T-helper 1 cell (primary cell): Measurements from ENCODE around the gene DOCK1.

Experiments used
- DNase-seq, 5 donors: peaks; one replicate each; pipeline ENCODE4 v3.0.0-alpha.2; 2012 to 2020

Gene DOCK1

DNA sequence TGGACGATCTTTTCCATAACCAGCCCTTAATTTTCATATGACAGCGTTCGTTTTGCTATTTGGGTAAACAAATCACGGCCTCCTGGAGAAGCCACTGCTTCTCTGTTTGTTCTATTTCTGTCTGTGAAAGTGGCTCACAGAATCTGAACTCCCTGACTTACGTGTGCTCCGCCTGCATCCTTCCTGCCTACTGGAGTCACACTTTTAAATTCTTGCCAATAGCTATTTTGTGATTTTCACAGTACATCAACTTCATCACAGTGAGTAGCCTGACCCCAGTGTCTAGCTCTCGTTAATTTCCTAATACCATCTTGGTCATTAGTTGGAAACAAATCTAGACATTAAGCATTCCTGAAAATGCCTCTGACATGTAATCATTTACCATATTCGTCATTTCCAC is 594.9 kb downstream of the DOCK1 start:
- no peak for DNase-seq
